C4-2B (cell line): ENCODE measurements around the gene SERPINE1.

Experiments used
- H3K27ac ChIP-seq: fragments of 450-650 bp; 2 replicates; pipeline ENCODE4 v1.5.1; 2017
- ZFX ChIP-seq: fragments of 450-650 bp; IDR thresholded peaks from 2 replicates; pipeline ENCODE4 v1.6.1; 2017
- TF ChIP-seq, protein P1 (sequence below): fragments of 450-650 bp; conservative IDR thresholded peaks from 2 replicates; pipeline ENCODE4 v1.5.1; 2017; ENCODE audit warnings: mild to moderate bottlenecking

Gene SERPINE1

DNA sequence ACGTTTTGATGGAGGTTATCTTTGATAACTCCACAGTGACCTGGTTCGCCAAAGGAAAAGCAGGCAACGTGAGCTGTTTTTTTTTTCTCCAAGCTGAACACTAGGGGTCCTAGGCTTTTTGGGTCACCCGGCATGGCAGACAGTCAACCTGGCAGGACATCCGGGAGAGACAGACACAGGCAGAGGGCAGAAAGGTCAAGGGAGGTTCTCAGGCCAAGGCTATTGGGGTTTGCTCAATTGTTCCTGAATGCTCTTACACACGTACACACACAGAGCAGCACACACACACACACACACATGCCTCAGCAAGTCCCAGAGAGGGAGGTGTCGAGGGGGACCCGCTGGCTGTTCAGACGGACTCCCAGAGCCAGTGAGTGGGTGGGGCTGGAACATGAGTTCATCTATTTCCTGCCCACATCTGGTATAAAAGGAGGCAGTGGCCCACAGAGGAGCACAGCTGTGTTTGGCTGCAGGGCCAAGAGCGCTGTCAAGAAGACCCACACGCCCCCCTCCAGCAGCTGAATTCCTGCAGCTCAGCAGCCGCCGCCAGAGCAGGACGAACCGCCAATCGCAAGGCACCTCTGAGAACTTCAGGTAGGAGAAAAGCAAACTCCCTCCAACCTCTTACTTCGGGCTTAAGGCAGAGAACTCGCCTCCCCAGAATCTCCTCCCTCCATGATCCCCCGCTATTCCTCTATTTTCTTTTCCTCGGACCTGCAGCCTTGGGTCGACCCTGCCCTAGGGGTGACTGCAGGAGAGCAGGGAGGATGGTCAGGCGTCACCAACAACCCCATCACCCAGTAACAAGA is at the start of gene SERPINE1:
Gene SERPINE1 (plus strand): TSS at position 454 of the 809 bp plus-strand sequence. CDS start 1,290 bp downstream, outside the sequence.
- TF ChIP-seq, protein P1, sequence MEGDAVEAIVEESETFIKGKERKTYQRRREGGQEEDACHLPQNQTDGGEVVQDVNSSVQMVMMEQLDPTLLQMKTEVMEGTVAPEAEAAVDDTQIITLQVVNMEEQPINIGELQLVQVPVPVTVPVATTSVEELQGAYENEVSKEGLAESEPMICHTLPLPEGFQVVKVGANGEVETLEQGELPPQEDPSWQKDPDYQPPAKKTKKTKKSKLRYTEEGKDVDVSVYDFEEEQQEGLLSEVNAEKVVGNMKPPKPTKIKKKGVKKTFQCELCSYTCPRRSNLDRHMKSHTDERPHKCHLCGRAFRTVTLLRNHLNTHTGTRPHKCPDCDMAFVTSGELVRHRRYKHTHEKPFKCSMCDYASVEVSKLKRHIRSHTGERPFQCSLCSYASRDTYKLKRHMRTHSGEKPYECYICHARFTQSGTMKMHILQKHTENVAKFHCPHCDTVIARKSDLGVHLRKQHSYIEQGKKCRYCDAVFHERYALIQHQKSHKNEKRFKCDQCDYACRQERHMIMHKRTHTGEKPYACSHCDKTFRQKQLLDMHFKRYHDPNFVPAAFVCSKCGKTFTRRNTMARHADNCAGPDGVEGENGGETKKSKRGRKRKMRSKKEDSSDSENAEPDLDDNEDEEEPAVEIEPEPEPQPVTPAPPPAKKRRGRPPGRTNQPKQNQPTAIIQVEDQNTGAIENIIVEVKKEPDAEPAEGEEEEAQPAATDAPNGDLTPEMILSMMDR = no peak
- TF ChIP-seq ZFX = no peak
- H3K27ac ChIP-seq = no peak within 1 kb of the TSS

DNA sequence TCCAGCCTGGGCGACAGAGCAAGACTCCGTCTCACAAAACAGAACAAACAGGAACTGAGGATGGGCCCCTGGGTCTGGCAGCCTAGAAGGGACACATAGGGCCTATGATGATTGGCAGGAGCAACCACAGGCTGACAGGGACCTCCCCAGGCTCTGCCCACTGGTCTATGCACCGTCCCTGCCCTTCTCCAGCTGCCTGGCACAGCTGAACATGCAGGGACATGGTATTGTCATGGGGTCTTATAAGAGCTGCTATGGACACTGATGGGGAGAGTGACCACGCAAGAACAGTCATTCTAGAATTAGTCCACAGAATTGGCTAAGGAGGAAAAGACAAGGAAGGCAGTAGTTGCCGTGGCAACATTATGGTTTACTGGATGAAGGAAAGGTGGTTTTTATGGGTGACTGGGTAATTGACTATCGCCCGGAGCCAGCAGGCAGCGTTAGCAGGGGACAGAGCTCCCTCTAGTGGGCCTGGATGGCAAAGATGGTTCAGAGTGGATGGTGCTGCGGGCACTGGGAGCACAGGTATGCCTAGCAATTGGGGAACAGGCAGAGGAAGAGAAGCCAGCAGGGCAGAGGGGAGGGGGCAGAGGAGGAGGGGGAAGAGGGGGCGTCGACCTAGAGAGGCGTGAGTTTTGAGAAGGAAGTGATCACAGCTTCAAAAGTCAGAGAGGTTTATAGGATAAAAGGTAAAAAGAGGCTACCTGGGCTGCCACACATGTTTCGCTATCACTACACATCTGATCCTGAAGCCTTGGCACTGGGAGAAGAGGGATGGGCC is 49.4 kb upstream of the SERPINE1 start:
- TF ChIP-seq ZFX = no peak
- TF ChIP-seq, protein P1 = peak; percentile 99
- no peak overlapping the region for H3K27ac ChIP-seq

DNA sequence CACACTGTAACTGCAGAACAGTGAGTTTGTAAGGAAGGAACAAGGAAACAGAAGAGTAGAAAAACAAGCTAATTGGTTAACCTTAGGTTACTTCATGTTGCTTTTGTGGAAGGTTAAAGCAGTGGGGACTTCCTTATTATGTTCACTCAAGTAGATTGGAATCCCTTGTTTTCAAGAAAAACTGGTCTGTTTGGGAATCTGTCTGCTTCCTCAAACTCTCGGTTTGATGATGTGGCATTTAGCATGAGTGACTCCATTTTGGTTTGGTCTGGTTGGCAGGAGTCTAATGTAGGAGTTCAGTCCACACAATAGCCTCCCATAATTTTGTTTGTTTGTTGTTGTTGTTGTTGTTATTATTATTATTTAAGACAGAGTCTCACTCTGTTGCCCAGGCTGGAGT is 45.5 kb upstream of the SERPINE1 start:
- TF ChIP-seq ZFX = no peak
- TF ChIP-seq, protein P1 = no peak

GRCh38 chr7:101084865-101085161 is 42.1 kb upstream of the SERPINE1 start:
- no peak for TF ChIP-seq ZFX
- TF ChIP-seq, protein P1 = no peak
- peak overlapping the region; percentile 85 for H3K27ac ChIP-seq

More for the DNA sequence above, 45.5 kb upstream of the SERPINE1 start:
- H3K27ac ChIP-seq = no peak overlapping the region

DNA sequence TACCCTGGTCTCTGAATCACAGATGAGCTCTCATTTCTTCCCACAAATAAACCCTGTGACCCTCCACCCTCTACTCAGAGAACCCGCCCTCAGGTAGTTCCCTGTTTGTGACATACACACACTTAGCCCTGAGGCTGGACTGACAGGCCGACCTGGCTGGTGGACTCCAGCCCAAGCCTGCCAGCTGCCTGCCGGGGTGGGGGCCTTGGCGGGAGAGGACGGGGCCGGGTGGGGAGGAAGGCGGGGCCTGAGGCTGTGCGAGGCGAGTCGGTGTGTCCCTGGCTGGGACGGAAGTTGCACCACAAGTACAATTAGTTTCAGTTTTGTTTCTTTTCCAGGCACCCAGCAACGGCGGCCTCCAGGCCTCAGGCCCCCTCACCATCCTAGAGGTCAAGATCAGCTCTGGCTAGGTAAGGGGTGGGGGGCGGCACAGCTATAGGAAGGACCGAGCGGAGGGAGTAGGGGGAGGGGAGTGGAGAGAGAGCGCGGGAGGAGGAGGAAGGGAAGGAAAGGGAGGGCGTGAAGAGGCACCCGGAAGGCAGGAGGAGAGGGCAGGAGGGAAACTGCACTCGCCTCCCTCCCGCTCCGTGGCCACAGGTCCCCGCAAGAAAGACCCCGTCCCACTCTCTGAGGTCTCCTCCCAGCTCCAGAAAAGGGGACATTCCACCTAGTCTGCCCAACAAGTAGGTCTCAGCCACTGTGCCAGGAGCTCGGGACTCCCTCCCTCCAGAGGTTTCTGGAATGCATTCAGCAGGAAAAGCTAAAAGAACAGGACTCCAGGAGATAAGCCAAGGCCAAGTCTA is 41.5 kb upstream of the SERPINE1 start, which contains the start of gene TRIM56:
Gene TRIM56 (plus strand): TSS at position 320 of the 803 bp plus-strand sequence. CDS start 1,832 bp downstream, outside the sequence.
- H3K27ac ChIP-seq = peak within 1 kb of the TSS; percentile 85
- TF ChIP-seq, protein P1 = no peak
- TF ChIP-seq ZFX = no peak; the same call in 1 of the 2 replicates

GRCh38 chr7:101087334-101088068 is 39.4 kb upstream of the SERPINE1 start:
- H3K27ac ChIP-seq = no peak overlapping the region

More at GRCh38 chr7:101087334-101088068, 39.4 kb upstream of the SERPINE1 start:
- no peak for TF ChIP-seq ZFX
- TF ChIP-seq, protein P1 = no peak
